GM21367 (cell line): Measurements from ENCODE around the gene CXorf66.
A peak's percentile ranks its signal among the peaks of the same experiment; 100 is the strongest.
"Not testable (repeated sequence)": the region's sequence is repeated elsewhere in the genome, so short reads cannot be mapped to it uniquely, and the experiment has no call there.

Experiments
- ATAC-seq: cut with Tn5 transposase; IDR thresholded peaks from one replicate; pipeline ENCODE4 v1.9.1; 2021; ENCODE audit not compliant: unreplicated experiment

CXorf66 gene

GRCh38 chrX:139965421-139965820 lies at the start of gene CXorf66:
Gene CXorf66 (minus strand): TSS chrX:139965521. CDS start chrX:139965496, 25 bp downstream.
- ATAC-seq = no peak

GRCh38 chrX:139982856-139983255 lies 17.5 kb upstream of the CXorf66 start:
- no peak for ATAC-seq

- no peak for ATAC-seq
Observed at GRCh38 chrX:139974471-139974870, 9.2 kb upstream of the CXorf66 start.

- ATAC-seq = no peak
Observed at GRCh38 chrX:139972629-139973624, 7.6 kb upstream of the CXorf66 start.

- ATAC-seq = no peak
Observed at GRCh38 chrX:139972113-139972512, 6.8 kb upstream of the CXorf66 start.

- no peak for ATAC-seq
Observed at GRCh38 chrX:139971394-139971749, 6.1 kb upstream of the CXorf66 start.

DNA sequence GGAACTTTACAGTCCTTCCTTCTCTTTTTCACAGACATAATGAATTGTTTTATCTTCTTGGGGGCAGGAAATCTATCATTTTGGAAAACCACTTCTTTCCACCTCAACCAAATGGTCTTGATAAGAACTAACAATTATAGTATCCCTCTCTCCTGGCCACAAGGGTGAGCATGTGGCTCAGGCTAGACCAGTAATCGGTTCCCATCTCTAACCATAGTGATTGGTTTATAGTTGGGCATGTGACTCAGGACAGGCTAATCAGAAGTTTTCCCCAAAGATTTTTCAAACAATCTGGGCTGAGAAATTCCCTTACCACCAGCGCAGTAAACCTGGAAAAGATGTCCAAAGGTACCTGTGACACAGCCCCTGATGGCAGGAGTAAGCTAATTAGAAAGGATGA lies 4.0 kb upstream of the CXorf66 start:
- no peak for ATAC-seq

DNA sequence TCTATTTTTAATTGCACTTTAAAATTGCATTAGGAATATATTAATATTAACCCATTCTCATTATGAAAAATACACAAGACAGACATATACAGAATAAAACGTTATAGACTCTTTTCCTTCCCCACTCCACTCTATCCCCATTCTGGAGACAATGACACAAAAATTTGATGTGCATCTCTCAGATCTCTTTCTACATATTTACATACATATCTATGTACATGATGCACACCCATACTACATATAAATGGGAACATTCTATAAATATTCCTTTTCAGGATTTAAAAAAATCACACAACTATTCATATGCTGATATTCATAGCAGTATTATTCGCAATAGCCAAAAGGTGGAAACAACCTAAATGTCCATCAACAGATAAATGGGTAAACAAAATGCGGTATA lies 2.4 kb upstream of the CXorf66 start:
- ATAC-seq = no peak

GRCh38 chrX:139967300-139967699 lies 2.0 kb upstream of the CXorf66 start:
- no peak for ATAC-seq

DNA sequence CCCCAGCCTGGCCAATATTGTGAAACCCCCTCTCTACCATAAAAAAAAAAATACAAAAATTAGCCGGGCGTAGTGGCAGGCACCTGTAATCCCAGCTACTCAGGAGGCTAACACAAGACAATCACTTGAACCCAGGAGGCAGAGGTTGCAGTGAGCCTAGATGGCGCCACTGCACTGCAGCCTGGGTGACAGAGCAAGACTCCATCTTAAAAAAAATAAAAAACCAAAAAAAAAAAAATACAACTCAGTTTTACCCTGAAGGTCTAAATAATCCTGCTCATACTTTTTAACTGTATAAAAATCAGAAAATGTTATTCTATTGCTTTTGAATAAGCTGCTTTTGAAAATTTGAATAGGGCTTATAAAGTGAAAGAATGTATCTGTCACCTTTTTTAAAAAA lies 838 bp upstream of the CXorf66 start:
- ATAC-seq = not testable (repeated sequence)

- ATAC-seq = not testable (repeated sequence)
Observed at GRCh38 chrX:139961091-139961490, 4.2 kb downstream of the CXorf66 start.

GRCh38 chrX:139949703-139950102 lies 15.6 kb downstream of the CXorf66 start:
- no peak for ATAC-seq

- no peak for ATAC-seq
Observed at GRCh38 chrX:139945075-139945474, 20.2 kb downstream of the CXorf66 start.

DNA sequence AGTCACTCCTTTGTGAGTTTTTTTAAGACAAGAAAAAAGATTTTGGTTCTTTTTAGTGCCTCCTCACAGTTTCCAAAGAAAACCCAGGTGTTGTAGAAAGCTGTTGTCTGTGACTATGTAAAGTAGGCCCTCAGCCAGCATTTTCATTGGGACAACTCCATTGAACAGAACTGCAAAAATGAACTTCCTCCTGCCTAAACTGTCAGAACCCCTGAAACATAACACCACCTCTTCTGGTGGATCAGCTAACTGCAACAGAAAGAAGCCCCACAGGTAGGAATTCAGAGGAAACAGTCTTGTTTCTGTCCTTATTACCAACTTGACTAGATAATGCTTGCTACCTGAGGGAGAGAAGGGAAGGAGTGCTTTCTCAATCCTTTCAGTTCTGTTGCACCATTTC lies 29.1 kb downstream of the CXorf66 start:
- ATAC-seq = no peak

DNA sequence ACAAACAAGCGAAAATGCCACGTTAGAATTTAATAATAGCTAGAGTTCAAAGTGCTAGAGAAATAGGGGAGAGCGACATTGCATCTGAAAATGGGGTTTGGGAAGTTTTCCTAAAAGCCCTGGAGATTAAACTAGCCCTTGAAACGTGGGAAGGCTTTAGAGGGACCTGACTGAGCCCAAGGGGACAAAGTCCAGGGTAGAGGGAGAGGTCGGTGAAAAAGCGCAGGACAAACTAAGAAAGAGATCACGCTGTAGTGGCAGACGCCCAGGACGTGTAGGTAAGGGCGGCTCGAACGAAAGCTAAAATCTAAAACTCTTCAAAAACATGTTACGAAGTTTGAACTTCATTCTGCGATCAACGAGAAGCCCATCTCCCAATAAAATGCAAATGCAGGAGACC lies 31.4 kb downstream of the CXorf66 start:
- no peak for ATAC-seq

- ATAC-seq = peak; percentile 72
Observed at GRCh38 chrX:139932901-139933796, 32.2 kb downstream of the CXorf66 start, which contains the start of gene ATP11C. Gene ATP11C (minus strand): TSS chrX:139933053. CDS start chrX:139932042, 1,011 bp downstream.

DNA sequence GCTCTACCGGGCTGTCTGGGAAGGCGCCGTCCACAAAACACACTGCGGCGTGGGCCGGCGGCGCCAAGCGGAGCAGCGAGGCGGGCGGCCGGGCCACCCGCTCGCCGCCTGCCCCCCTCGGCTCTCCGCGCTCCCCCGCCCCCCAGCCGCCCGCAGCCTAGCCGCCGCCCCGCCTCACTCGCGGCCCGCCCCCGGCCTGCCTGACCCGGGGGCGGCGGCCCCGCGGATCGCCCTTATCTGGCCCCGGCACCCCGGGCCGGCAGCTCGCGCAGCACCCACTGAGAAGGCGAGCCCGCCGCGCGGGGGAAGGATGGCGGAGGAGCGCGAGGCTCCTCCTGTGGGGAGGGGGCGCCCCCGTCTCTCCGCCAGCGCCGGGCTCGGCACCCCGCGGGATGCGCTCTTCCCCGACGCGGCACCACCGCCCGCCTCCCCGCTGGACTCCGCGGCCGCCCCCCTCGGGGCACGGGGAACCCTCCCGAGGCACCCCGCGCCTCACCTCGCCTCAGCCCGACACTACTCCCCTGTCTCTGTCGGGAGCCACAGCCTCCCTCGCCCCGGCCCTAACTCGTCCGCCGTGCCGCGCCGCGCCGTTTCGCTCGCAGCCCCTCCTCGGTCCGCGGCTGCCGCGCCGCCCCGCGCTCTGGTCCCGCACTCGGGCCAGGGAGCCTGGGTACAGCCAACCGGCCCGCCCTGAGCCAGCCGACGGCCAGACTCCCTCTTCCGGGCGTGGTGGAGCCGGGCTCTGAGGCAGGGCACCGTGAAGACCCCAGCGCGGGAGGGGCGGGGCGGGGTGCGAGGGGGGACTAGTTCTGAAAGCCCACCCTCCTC lies 33.0 kb downstream of the CXorf66 start:
- ATAC-seq = peak; percentile 30

- no peak for ATAC-seq
Observed at GRCh38 chrX:139931646-139932072, 33.7 kb downstream of the CXorf66 start.

GRCh38 chrX:139930916-139931645 lies 34.2 kb downstream of the CXorf66 start:
- ATAC-seq = no peak

DNA sequence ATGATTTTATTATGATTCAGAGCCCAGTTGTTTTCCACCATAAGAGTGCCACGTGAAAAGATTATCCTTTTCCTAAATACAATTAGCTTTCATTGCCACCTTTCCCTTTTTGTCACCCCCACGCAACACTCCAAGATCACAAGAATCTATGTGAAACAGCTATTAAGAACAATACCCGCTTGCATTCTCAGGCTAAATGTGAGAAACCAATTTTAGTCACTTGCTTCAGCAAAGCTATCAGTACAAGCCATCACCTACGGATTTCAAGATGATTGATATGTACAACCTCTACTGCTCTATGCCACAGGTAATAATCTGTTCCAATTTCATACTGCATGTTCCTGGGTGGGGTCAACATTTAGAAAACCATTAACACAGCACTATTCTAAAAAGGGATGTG lies 34.9 kb downstream of the CXorf66 start:
- no peak for ATAC-seq
